Aorta (tissue), 5 donors: ENCODE measurements around the gene TUFT1. TPM values are rescaled to one million over a fixed set of nuclear protein-coding genes. Genes with fewer than 3 reads are reported as not detected.

ENCODE experiments used
- ATAC-seq: fragments of 200-7000 bp; cut with Tn5 transposase; one replicate; pipeline ENCODE4 v1.9.1; 2022; ENCODE audit warnings: moderate library complexity; ENCODE audit not compliant: low FRiP score
- DNase-seq, 2 donors: peaks; one replicate each; pipeline ENCODE4 v3.0.0-alpha.2; 2020
- H3K27ac ChIP-seq, 2 donors: one replicate each; pipeline ENCODE4 v1.5.1; 2013; ENCODE audit warnings: low read length in 2 of 2, mild to moderate bottlenecking in 2 of 2, moderate library complexity in 2 of 2, control low read depth in 1 of 2, inconsistent platforms in 1 of 2, low read depth in 1 of 2
- H3K27me3 ChIP-seq, 2 donors: one replicate each; pipeline ENCODE4 v1.6.1; 2013; ENCODE audit warnings: control low read depth in 1 of 2, low read length in 1 of 2, mild to moderate bottlenecking in 1 of 2, moderate library complexity in 1 of 2; ENCODE audit not compliant: insufficient read depth in 2 of 2, control insufficient read depth in 1 of 2
- H3K36me3 ChIP-seq, 2 donors: one replicate each; pipeline ENCODE4 v1.6.1; 2013; ENCODE audit warnings: control low read depth in 1 of 2, low read length in 1 of 2, mild to moderate bottlenecking in 1 of 2; ENCODE audit not compliant: insufficient read depth in 2 of 2, control insufficient read depth in 1 of 2
- H3K4me1 ChIP-seq, 2 donors: one replicate each; pipeline ENCODE4 v1.6.1; 2013; ENCODE audit warnings: low read length in 2 of 2, control low read depth in 1 of 2, mild to moderate bottlenecking in 1 of 2, moderate library complexity in 1 of 2; ENCODE audit not compliant: insufficient read depth in 2 of 2, control insufficient read depth in 1 of 2
- H3K4me3 ChIP-seq, 2 donors: one replicate each; pipeline ENCODE4 v1.5.1; 2013; ENCODE audit warnings: low read length in 2 of 2, control low read depth in 1 of 2, mild to moderate bottlenecking in 1 of 2
- H3K9me3 ChIP-seq: one replicate; pipeline ENCODE4 v1.6.1; 2013; ENCODE audit warnings: mild to moderate bottlenecking, low read length; ENCODE audit not compliant: control insufficient read depth
- WGBS, 2 donors: extraction: QIAGEN DNeasy Blood & Tissue Kit; methylation state at CpG; one replicate each; pipeline ENCODE4 v1.1.7; 2013; 5-methylcytosine and 5-hydroxymethylcytosine counted together
- intact Hi-C, 2 donors: fragments of 100-400 bp; cut with DNase I; formaldehyde crosslinking; loops; one replicate each; pipeline versions ENCODE4 v1.14.2 to v1.15.0; 2022
- polyA plus RNA-seq, 2 donors: library from polyadenylated mRNA; stranded (reverse); fragments of 200-250 nt; gene quantifications; one replicate each; pipeline ENCODE4 v1.2.3, GENCODE V29; 2013
- total RNA-seq, 2 donors: library from RNA; stranded (reverse); fragmentation: NEBNext Ultra II Directional; extraction: Animal tissue kit (Norgen Biotek cat#: 25700); gene quantifications; one replicate each; pipeline ENCODE4 v1.2.1, GENCODE V29; 2021
- donor health status: healthy with polysubstance abuse.
- donor health status: Bipolar disorder and iron deficiency.
- donor health status: DM: no; HTN: no; CAD: no.
- donor health status: DM: no; HTN: no; CAD: no.
- donor health status: DM: yes; HTN: yes; CAD: no.

Gene TUFT1
- total and polyA plus RNA-seq, 4 donors: 3.9 to 11.2 (median 5.5) TPM

DNA sequence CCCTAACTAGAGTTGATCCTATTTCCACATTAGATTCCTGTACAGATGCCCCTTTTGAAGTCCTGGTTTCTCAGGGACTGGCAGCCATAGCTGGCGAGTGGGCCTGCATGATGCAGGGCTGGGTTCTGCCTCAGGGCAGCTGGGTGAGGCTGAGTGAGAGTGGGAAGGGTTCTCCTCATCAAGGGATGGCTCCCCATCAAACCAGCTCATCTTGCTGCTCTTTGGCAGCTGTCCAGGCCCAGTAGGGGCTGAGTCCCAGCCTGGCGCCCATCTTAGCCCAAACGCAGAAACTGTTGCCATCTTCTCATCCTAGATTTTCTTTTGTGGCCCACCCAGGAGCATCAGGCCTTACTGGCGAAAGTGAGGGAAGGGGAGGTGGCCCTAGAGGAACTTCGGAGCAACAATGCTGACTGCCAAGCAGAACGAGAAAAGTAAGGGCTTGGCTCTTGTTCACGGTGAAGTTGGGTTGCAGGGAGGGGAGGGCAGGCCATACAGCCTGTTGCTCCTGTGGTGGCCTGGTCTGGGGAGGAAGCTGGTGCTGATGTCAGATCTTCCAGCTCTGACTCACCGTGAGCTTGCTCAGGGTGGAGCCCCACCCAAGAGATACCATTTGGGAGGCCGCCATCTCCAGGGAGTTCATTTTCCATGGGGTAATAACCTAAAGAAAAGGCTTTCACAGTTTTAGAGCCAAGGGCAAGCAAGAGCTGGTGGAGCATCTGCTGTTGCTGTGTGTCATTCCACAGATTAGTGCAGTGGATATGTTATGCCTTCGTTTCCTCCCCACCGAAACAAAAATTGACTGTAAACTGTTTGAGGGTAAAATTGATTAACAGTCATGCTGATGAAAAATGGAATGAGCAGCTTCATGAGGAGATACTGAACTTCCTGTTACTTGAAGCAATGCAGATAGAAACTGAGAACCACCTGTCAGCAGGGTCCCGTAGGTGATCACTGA is 34.7 kb downstream of the TUFT1 start:
- Histone ChIP-seq H3K27me3 (no peaks in the 10 kb centered on the region), H3K27ac (no peak overlapping the region), H3K36me3 (peaks cover 7 to 15% of the 10 kb centered on the region in 2 donors), H3K9me3 (no peaks in the 10 kb centered on the region), H3K4me1 (no peaks in the 10 kb centered on the region), H3K4me3 (no peak overlapping the region)
- ATAC-seq (no peak), DNase-seq (peak in 1 of 2 donors; percentile 53)
- 79% methylated on average over 12 of the region's 12 CpGs for WGBS, 2 donors
- intact Hi-C loops: no loop called here

- Histone ChIP-seq H3K9me3 (no peaks in the 10 kb centered on the region), H3K27ac (no peak overlapping the region), H3K4me3 (no peak overlapping the region), H3K36me3 (peaks cover 7 to 17% of the 10 kb centered on the region in 2 donors), H3K4me1 (no peaks in the 10 kb centered on the region), H3K27me3 (no peaks in the 10 kb centered on the region)
- intact Hi-C loops: no loop called here
- no peak for ATAC-seq
- whole genome bisulfite sequencing, 2 donors: 95 to 100% methylated on average over 2 of the region's 2 CpGs
- DNase-seq: no peak
Observed at GRCh38 chr1:151577173-151577572, 37.1 kb downstream of the TUFT1 start.

- ATAC-seq (no peak), DNase-seq (no peak)
- Histone ChIP-seq H3K27ac (no peak overlapping the region), H3K9me3 (no peaks in the 10 kb centered on the region), H3K27me3 (no peaks in the 10 kb centered on the region), H3K4me3 (no peak overlapping the region), H3K4me1 (no peaks in the 10 kb centered on the region), H3K36me3 (peaks cover 7 to 19% of the 10 kb centered on the region in 2 donors)
- intact Hi-C loops: no loop called here
- 70 to 89% methylated on average over 1 of the region's 1 CpG for WGBS, 2 donors
Observed at GRCh38 chr1:151578941-151579340, 38.8 kb downstream of the TUFT1 start.

DNA sequence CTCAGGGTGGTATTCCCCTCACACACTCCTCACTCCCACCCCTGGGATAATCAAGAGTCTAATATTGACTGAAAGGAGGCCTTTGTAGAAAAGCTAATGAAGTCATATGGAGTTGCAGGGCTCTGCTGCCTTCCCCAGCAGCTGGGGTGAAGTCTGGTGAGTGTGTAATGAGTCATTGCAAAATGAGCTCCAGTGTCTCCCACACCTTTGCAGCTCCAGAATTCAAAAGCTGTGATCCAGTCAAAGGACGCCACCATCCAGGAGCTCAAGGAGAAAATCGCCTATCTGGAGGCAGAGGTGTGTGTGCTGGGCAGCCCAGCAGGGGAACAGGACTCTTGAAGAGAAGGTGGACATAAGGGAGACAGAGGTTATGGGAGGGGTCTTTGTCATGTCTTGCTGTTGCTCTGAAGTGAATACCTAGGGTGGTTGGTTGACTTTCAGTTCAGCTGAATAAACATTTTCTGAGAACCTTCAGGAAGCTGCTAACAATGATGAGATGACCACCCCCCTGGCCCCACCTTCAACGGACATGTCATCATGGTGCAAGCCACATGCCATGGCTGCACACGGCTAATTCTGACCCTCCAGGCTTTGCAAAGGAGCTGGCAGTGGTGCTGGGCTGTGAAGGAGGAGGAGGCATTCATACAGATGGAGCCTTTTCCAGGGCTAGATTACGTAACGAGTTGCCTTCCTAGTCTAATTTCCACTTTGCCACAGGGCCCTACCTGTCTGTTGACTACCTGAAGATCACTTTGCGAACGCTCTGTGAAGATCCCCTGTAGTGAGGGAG is 39.5 kb downstream of the TUFT1 start:
- Histone ChIP-seq H3K27ac (no peak overlapping the region), H3K4me3 (no peak overlapping the region), H3K36me3 (peaks cover 7 to 16% of the 10 kb centered on the region in 2 donors), H3K27me3 (no peaks in the 10 kb centered on the region), H3K4me1 (no peaks in the 10 kb centered on the region), H3K9me3 (no peaks in the 10 kb centered on the region)
- DNase-seq: no peak
- ATAC-seq: no peak
- intact Hi-C loops: no loop called here
- WGBS, 2 donors: 77 to 82% methylated on average over 8 of the region's 8 CpGs

- H3K4me3 ChIP-seq: no peak overlapping the region
- no peak overlapping the region for H3K27ac ChIP-seq
- 48 to 61% methylated on average over 5 of the region's 5 CpGs for WGBS, 2 donors
- no peaks in the 10 kb centered on the region for H3K4me1 ChIP-seq
- H3K9me3 ChIP-seq: no peaks in the 10 kb centered on the region
- no peak for ATAC-seq
- intact Hi-C loops: no loop called here
- peaks cover 0 to 11% of the 10 kb centered on the region in 2 donors for H3K36me3 ChIP-seq
- no peaks in the 10 kb centered on the region for H3K27me3 ChIP-seq
- no peak for DNase-seq
Observed at GRCh38 chr1:151581451-151581850, 41.3 kb downstream of the TUFT1 start.

DNA sequence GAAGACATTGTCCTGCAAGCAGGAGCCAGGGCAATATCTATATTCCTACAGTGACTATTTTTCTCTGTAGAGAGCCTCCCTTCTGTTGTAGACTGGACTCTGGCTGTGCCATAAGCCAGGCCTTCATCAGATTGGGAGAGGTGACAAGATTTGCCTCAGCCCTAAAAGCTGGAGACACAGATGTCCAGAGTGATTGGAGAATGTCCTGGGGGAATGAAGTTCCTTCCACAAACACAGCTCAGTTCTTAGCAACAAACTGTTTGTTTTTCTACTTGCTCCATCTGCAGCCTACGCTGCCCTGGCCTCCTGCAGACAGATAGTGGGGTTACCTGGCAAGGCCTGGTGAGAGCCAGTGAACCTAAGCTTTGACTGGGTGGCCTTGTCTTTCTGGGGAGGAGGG is 41.8 kb downstream of the TUFT1 start:
- Histone ChIP-seq H3K27me3 (no peaks in the 10 kb centered on the region), H3K36me3 (peaks cover 0 to 11% of the 10 kb centered on the region in 2 donors), H3K4me1 (no peaks in the 10 kb centered on the region), H3K9me3 (no peaks in the 10 kb centered on the region), H3K27ac (no peak overlapping the region), H3K4me3 (no peak overlapping the region)
- ATAC-seq: no peak
- 88 to 89% methylated on average over 1 of the region's 1 CpG for WGBS, 2 donors
- DNase-seq: no peak
- intact Hi-C loops: no loop called here

- ATAC-seq (no peak), DNase-seq (no peak)
- H3K27me3 ChIP-seq: no peaks in the 10 kb centered on the region
- H3K9me3 ChIP-seq: no peaks in the 10 kb centered on the region
- H3K4me1 ChIP-seq: no peaks in the 10 kb centered on the region
- WGBS, 2 donors: 54 to 65% methylated on average over 2 of the region's 2 CpGs
- H3K4me3 ChIP-seq: no peak overlapping the region
- no peak overlapping the region for H3K27ac ChIP-seq
- intact Hi-C loops: no loop called here
- H3K36me3 ChIP-seq: peaks cover 0 to 8% of the 10 kb centered on the region in 2 donors
Observed at GRCh38 chr1:151583796-151584195, 43.7 kb downstream of the TUFT1 start.

- no peak overlapping the region for H3K4me3 ChIP-seq
- ATAC-seq: peak; percentile 26
Observed at GRCh38 chr1:151584278-151584677, 44.2 kb downstream of the TUFT1 start.

More at GRCh38 chr1:151584278-151584677, 44.2 kb downstream of the TUFT1 start:
- Histone ChIP-seq H3K27ac (no peak overlapping the region), H3K36me3 (peaks cover 0 to 8% of the 10 kb centered on the region in 2 donors), H3K27me3 (no peaks in the 10 kb centered on the region), H3K9me3 (no peaks in the 10 kb centered on the region), H3K4me1 (no peaks in the 10 kb centered on the region)
- no peak for DNase-seq
- 62 to 73% methylated on average over 6 of the region's 6 CpGs for WGBS, 2 donors
- intact Hi-C loops: no loop called here
